ENCODE measurements around the gene NR6A1. TPM values are rescaled to one million over a fixed set of nuclear protein-coding genes. Genes with fewer than 3 reads are reported as not detected.

The NR6A1 gene
- total and polyA plus RNA-seq, 2 of the 13 experiments (the other 11 are each of a cell fraction or from before 2014, with no cell fraction given): 28.1 to 31.5 TPM

DNA sequence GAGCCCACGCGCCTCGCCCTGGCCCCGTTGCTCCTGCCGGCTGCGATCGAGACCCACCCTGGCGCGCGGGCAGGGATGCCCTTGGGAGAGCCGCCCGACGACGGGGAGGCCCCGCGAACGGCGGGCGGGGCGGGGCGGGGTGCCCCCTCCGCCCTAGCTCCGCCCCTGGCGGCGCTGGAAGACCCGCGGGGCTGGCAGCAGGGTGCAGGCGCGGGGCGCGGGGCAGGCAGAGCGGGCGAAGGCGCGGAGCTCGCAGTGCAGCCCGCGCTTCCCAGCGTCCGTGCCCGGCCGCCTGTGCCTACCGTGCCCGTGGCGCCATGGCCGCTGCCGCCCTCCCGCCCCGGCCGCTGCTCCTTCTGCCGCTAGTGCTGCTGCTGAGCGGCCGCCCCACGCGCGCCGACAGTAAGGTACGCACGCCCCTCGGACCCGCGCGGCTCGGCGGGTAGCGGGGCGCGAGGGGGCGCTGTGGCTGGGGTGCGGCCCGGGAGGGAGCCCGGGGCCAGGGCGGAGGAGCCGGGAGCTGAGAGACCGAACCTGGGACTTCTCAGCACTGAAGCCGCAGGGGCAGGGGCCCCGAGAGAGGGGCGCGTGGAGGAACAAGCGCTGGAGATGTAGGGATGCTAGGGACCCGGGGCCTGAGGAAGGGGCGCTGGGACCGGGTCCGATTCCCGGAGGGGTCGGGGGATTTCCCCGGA is 6.0 kb upstream of the NR6A1 start, which contains the start of gene OLFML2A:
OLFML2A (plus strand) TSS at position 180 of the 695 bp plus-strand sequence; CDS start at position 318, 138 bp downstream.
- no peak within 1 kb of the TSS for H3K9ac ChIP-seq (ENCODE audit: insufficient read depth, low read depth, low read length)
- TF ChIP-seq, protein P1, sequence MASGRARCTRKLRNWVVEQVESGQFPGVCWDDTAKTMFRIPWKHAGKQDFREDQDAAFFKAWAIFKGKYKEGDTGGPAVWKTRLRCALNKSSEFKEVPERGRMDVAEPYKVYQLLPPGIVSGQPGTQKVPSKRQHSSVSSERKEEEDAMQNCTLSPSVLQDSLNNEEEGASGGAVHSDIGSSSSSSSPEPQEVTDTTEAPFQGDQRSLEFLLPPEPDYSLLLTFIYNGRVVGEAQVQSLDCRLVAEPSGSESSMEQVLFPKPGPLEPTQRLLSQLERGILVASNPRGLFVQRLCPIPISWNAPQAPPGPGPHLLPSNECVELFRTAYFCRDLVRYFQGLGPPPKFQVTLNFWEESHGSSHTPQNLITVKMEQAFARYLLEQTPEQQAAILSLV (CRISPR knock-in tag; IDR thresholded peaks at IDR 0.05; ENCODE audit: borderline replicate concordance): no peak
- TF ChIP-seq IRF2 (CRISPR knock-in tag; IDR thresholded peaks at IDR 0.05): no peak
- no peak; the same call in 1 of the 2 replicates for TF ChIP-seq RAD21 (CRISPR knock-in tag; IDR thresholded peaks at IDR 0.05)
- TF ChIP-seq, protein P2, sequence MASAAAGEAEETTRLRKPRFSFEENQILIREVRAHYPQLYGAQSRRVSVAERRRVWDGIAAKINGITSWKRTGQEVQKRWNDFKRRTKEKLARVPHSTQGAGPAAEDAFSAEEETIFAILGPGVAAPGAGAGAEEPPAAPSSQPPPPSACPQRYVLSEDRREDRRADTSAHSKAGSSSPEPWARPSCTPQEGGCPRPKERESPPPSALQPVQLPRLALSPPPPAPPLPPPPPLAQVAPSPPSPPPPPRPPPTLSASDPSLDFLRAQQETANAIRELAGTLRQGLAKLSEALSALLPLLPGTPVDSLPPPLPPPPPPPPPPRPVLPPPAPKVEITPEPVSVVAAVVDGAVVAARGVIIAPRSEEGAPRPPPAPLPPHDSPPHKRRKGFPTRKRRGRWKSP (CRISPR knock-in tag; IDR thresholded peaks at IDR 0.05): no peak
- no peak for TF ChIP-seq ZNF615 (CRISPR knock-in tag; IDR thresholded peaks at IDR 0.05; ENCODE audit: borderline replicate concordance)
- TF ChIP-seq, protein P3, sequence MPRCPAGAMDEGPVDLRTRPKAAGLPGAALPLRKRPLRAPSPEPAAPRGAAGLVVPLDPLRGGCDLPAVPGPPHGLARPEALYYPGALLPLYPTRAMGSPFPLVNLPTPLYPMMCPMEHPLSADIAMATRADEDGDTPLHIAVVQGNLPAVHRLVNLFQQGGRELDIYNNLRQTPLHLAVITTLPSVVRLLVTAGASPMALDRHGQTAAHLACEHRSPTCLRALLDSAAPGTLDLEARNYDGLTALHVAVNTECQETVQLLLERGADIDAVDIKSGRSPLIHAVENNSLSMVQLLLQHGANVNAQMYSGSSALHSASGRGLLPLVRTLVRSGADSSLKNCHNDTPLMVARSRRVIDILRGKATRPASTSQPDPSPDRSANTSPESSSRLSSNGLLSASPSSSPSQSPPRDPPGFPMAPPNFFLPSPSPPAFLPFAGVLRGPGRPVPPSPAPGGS (CRISPR knock-in tag; IDR thresholded peaks at IDR 0.05): no peak
- TF ChIP-seq, protein P4, sequence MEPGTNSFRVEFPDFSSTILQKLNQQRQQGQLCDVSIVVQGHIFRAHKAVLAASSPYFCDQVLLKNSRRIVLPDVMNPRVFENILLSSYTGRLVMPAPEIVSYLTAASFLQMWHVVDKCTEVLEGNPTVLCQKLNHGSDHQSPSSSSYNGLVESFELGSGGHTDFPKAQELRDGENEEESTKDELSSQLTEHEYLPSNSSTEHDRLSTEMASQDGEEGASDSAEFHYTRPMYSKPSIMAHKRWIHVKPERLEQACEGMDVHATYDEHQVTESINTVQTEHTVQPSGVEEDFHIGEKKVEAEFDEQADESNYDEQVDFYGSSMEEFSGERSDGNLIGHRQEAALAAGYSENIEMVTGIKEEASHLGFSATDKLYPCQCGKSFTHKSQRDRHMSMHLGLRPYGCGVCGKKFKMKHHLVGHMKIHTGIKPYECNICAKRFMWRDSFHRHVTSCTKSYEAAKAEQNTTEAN (CRISPR knock-in tag; conservative IDR thresholded peaks at IDR 0.05): no peak
- TF ChIP-seq HMG20A (CRISPR knock-in tag; IDR thresholded peaks at IDR 0.05; ENCODE audit: borderline replicate concordance): no peak
- TF ChIP-seq, protein P5, sequence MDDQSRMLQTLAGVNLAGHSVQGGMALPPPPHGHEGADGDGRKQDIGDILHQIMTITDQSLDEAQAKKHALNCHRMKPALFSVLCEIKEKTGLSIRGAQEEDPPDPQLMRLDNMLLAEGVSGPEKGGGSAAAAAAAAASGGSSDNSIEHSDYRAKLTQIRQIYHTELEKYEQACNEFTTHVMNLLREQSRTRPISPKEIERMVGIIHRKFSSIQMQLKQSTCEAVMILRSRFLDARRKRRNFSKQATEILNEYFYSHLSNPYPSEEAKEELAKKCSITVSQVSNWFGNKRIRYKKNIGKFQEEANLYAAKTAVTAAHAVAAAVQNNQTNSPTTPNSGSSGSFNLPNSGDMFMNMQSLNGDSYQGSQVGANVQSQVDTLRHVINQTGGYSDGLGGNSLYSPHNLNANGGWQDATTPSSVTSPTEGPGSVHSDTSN (CRISPR knock-in tag; IDR thresholded peaks at IDR 0.05; ENCODE audit: borderline replicate concordance): no peak
- no peak for TF ChIP-seq ZNF382 (CRISPR knock-in tag; IDR thresholded peaks at IDR 0.05; ENCODE audit: borderline replicate concordance)
- TF ChIP-seq SP2 (CRISPR knock-in tag; IDR thresholded peaks at IDR 0.05): no peak
- TF ChIP-seq, protein P6, sequence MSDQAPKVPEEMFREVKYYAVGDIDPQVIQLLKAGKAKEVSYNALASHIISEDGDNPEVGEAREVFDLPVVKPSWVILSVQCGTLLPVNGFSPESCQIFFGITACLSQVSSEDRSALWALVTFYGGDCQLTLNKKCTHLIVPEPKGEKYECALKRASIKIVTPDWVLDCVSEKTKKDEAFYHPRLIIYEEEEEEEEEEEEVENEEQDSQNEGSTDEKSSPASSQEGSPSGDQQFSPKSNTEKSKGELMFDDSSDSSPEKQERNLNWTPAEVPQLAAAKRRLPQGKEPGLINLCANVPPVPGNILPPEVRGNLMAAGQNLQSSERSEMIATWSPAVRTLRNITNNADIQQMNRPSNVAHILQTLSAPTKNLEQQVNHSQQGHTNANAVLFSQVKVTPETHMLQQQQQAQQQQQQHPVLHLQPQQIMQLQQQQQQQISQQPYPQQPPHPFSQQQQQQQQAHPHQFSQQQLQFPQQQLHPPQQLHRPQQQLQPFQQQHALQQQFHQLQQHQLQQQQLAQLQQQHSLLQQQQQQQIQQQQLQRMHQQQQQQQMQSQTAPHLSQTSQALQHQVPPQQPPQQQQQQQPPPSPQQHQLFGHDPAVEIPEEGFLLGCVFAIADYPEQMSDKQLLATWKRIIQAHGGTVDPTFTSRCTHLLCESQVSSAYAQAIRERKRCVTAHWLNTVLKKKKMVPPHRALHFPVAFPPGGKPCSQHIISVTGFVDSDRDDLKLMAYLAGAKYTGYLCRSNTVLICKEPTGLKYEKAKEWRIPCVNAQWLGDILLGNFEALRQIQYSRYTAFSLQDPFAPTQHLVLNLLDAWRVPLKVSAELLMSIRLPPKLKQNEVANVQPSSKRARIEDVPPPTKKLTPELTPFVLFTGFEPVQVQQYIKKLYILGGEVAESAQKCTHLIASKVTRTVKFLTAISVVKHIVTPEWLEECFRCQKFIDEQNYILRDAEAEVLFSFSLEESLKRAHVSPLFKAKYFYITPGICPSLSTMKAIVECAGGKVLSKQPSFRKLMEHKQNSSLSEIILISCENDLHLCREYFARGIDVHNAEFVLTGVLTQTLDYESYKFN (CRISPR knock-in tag; conservative IDR thresholded peaks at IDR 0.05): no peak
- TF ChIP-seq MXI1 (IDR thresholded peaks at IDR 0.05; ENCODE audit: borderline replicate concordance, low read depth, low read length): no peak

More for the DNA sequence above, 6.0 kb upstream of the NR6A1 start, which contains the start of gene OLFML2A:
- DNase-seq (ENCODE audit: low spot score) (no peak), FAIRE-seq (no peak), ATAC-seq (peak; percentile 23)
- CTCF ChIA-PET (ENCODE audit: low intra/inter-chr PET ratio, low total read pairs): interaction anchor here (4.0 kb wide), 1 partner anchor 75 kb away, joined by 18 read pairs; the partner anchor contains the start of gene WDR38
- H3K9me3 ChIP-seq (ENCODE audit: low read length): no peaks in the 10 kb centered on the region
- no TSS peak for BruUV-seq (replicated peaks)
- peaks cover 61% of the 10 kb centered on the region for H3K4me1 ChIP-seq (ENCODE audit: insufficient read depth, low read length)
- H3K27me3 ChIP-seq (ENCODE audit: control insufficient read depth in 1 of 2, insufficient read depth in 2 of 2, low read length in 2 of 2): peaks cover 2 to 22% of the 10 kb centered on the region in 2 experiments; a peak in 4 of 5 replicates
- intact Hi-C loops (cut with micrococcal nuclease; ENCODE audit: unreplicated experiment): loop anchor here (5.0 to 10.0 kb wide), 3 partner anchors 40 to 598 kb away; partner anchors contain the start of gene SCAI
- H3K36me3 ChIP-seq (replicated peaks in 1 of 2; ENCODE audit: control insufficient read depth in 1 of 2, insufficient read depth in 2 of 2, low read length in 2 of 2): no peaks in the 10 kb centered on the region
- H2AFZ ChIP-seq (ENCODE audit: low read length): no peak within 1 kb of the TSS
- H3K4me3 ChIP-seq (replicated peaks in 1 of 3; ENCODE audit: insufficient read depth in 1 of 3, low read depth in 2 of 3, low read length in 3 of 3): peak within 1 kb of the TSS; percentile 47 to 72 (median 50)
- 24% methylated on average over 8 of the region's 87 CpGs for WGBS (ENCODE audit: low lambda C conversion rate)
- no peaks in the 10 kb centered on the region for H4K20me1 ChIP-seq (ENCODE audit: insufficient read depth, low read length)
- POLR2A ChIA-PET: interaction anchor here (0.5 to 2.0 kb wide), 3 partner anchors 76 to 84 kb away, joined by 3 to 6 read pairs (median 5); partner anchors contain the start of gene WDR38
- no peak within 1 kb of the TSS for H3K27ac ChIP-seq (ENCODE audit: extremely low read length, insufficient read depth, low read length)
- H3K79me2 ChIP-seq (ENCODE audit: insufficient read depth, low read length): no peaks in the 10 kb centered on the region
- H3K4me2 ChIP-seq (ENCODE audit: low read depth, low read length): peak within 1 kb of the TSS; percentile 93
- in situ Hi-C loops (cut with HindIII; ENCODE audit: extremely low pct_ligation_motif_present, low pct_unique_long_range_greater_than_20kb): loop anchor here (10.0 kb wide), 1 partner anchor 598 kb away; no protein-coding TSS in a partner anchor
